GM18861 (cell line): ENCODE measurements around the gene GJA4.

Experiments used
- ATAC-seq: cut with Tn5 transposase; IDR thresholded peaks from one replicate; pipeline ENCODE4 v1.9.1; 2021; ENCODE audit not compliant: unreplicated experiment

Gene GJA4

DNA sequence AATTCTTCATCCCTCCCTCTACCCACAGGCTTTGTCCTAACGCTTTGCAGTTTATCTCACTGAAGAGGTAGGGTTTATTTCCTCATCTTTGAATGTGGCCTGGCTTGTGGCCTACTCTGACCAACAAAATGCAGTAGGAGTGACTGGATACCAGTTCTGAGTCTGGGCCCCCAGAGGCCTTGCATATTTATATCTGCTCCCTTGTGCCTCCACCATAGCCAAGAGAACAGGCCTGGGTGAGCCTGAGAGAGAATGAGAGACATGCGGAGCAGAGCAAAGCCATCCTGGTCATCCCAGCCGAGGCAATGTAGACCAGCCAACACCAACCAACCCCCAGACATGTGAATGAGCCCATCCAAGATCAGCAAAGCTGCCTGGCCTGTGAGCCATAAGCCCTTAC is 36.5 kb downstream of the GJA4 start:
- no peak for ATAC-seq

- no peak for ATAC-seq
These were observed 39.0 kb downstream of the GJA4 start for GRCh38 chr1:34831721-34832246.

- ATAC-seq = no peak
These were observed 40.9 kb downstream of the GJA4 start for GRCh38 chr1:34833711-34834110.

- ATAC-seq = no peak
These were observed 46.9 kb downstream of the GJA4 start for GRCh38 chr1:34839526-34840305.

DNA sequence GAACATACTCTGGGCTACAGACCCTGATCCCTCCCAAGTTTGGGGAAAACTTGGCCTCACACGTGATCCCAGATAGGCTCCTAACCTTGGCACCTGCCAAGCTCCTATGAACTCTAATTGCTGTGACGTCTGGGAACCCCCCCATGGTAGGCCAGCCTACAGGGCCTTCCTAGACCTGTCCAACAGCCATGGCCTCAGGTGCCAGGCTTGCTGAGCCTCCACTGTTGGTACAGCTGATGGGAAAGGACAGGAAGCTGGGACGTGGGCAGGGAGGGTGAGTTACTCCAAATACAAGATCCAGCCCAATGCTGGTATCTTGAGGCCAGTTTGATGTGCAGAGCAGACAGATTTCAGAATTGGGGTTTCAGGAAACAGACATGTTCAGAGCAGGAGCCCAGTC is 47.6 kb downstream of the GJA4 start:
- no peak for ATAC-seq

DNA sequence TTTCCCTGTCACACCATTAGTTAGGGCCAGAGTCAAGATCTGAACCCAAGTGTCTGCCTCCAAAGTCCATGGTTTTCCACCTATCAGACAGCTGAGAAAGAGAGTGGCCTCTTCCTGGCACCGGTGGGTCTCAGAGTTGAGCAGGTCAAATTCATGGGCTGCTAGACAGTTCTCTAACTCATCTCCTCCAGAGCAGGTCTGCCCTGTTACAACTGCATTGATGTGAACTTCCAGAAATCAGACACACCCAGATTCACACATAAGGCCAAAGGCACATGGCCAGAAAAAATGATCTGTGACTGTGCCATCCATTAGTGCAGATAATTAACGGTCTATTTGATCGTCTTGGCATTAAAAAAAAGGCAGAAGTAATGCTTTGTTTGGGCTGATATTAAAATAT is 49.3 kb downstream of the GJA4 start:
- ATAC-seq = no peak

GRCh38 chr1:34842952-34843371 is 50.2 kb downstream of the GJA4 start:
- ATAC-seq = no peak

- no peak for ATAC-seq
These were observed 50.8 kb downstream of the GJA4 start for GRCh38 chr1:34843392-34844251.

- no peak for ATAC-seq
These were observed 51.4 kb downstream of the GJA4 start for GRCh38 chr1:34844252-34844634.
